HG03064 (cell line): Measurements from ENCODE around the gene GNS.
"Not testable (repeated sequence)": the region's sequence is repeated elsewhere in the genome, so short reads cannot be mapped to it uniquely, and the experiment has no call there.

ENCODE experiments used
- ATAC-seq: cut with Tn5 transposase; IDR thresholded peaks from one replicate; pipeline ENCODE4 v1.9.1; 2021; ENCODE audit warnings: low read depth; ENCODE audit not compliant: unreplicated experiment

Gene GNS

GRCh38 chr12:64759035-64759894 is at the start of gene GNS:
Gene GNS (minus strand): TSS chr12:64759406. CDS start chr12:64759276, 130 bp downstream.
- peak; percentile 70 for ATAC-seq

GRCh38 chr12:64808110-64808509 is 48.9 kb upstream of the GNS start:
- ATAC-seq = no peak

DNA sequence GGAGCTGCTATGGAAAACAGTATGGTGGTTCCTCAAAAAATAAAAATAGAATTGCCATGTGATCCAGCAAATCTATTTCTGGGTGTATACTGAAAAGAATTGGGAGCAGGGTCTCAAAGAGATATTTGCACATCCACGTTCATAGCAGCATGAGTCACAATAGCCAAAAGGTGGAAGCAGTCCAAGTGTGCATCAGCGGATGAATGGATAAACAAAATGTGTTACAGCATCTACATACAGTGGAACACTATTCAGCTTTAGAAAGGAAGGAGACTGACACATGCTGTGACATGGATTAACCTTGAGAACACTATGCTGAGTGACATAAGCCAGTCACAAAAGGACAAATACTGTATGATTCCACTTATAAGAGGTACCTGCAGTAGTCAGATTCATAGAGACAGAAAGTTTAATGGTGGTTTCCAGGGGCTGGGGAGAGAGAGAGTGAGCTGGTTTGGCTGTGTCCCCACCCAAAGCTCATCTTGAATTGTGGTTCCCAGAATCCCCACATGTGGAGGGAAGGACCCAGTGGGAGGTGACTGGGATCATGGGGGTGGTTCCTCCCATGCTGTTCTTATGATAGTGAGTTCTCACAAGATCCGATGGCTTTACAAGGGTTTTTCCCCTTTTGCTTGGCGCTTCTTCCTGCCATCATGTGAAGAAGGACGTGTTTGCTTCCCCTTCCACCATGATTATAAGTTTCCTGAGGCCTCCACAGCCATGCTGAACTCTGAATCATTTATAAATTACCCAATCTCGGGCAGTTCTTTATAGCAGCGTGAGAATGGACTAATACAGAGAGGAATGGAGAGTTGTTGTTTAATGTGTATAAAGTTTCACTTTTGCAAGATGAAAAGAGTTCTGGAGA is 47.6 kb upstream of the GNS start:
- no peak for ATAC-seq

GRCh38 chr12:64806173-64806572 is 47.0 kb upstream of the GNS start:
- no peak for ATAC-seq

DNA sequence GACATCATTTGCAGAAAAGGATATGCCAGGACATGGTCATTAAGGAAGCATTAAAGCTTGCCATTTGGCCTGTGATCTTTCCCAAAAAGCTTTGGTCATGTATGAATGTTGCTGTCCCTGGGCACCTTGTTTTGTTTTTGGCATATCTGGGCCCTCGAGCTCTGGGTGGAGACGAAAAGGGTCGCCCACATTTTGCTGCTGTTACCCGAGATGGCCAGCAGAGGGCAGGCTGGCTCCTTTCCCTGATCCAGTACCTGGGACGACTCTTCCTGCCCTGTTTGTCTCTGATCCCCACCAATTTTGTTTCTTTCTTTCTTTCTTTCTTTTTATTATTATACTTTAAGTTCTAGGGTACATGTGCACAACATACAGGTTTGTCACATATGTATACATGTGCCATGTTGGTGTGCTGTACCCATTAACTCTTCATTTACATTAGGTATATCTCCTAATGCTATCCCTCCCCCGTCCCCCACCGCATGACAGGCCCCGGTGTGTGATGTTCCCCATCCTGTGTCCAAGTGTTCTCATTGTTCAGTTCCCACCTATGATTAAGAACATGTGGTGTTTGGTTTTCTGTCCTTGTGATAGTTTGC is 43.1 kb upstream of the GNS start:
- ATAC-seq = not testable (repeated sequence)

DNA sequence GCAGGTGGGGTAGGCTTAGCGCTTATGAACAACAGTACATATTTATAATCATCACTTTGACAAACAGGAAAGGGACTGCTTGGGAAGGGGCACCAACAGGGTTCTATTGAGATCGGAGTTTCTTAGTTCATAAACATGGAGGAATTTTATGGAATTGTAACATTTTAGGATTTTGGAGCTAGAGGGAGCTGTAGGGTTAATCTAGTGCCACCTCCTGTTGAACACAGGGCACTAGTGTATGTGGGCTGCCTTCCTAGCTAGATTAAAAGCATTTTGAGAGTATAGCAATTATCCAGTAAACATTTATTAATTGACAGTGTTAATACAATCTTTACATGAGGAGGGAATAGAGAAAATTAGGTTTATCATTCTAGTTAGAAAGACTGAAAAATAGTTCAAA is 42.2 kb upstream of the GNS start:
- ATAC-seq = no peak

GRCh38 chr12:64800640-64801039 is 41.4 kb upstream of the GNS start:
- ATAC-seq = no peak

DNA sequence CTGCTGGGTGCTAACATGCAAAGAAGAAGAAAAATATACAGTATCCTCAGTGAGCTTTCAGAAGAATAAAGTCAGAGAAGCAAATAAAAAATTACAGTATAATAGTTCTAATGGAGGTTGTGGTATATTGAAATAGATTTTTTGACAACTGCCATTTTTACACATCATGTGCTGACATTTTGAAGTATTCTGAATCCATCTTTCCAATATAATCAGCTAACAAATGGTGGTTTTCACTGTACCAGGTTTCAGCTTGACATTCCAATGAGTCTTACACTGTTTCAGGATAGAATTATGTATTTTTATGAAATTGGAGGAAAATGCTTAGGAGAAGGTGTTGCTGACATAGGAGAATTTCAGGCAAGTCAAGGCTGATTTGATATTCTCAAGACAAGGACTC is 39.0 kb upstream of the GNS start:
- ATAC-seq = no peak

DNA sequence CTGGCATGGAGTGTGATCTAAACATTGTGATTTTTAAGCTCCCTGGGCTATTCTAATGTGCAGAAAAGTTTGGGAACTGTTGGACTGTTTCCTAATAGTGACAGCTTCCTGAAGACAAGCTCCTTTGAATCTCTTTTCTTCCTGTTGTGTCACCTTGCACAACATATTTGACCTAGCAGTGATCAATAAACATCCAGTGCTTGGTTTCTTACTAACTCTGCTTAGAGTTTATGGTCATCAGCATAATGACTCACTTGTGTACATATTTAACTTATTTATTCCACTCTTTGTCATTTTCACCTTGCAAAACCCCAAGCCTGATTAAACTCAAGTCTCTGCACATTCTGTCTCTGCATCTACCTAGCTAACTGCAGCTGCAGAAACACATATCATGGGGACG is 38.0 kb upstream of the GNS start:
- no peak for ATAC-seq

GRCh38 chr12:64796205-64796845 is 37.1 kb upstream of the GNS start:
- ATAC-seq = peak; percentile 66

DNA sequence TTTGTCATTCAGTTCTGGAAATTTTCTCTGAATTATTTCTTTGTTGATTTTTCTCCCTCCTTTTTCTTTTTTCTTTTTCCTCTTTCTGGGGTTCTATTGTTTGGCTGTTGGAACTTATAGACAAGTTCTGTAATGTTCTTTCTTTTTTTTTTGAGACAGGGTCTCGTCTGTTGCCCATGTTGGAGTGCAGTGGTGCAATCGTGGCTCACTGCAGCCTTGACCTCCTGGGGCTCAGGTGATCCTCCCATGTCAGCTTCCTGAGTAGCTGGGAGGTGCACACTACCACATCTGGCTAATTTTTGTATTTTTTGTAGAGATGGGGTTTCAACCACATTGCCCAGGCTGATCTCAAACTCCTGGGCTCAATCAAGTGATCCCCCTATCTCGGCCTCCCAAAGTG is 35.1 kb upstream of the GNS start:
- ATAC-seq = no peak

DNA sequence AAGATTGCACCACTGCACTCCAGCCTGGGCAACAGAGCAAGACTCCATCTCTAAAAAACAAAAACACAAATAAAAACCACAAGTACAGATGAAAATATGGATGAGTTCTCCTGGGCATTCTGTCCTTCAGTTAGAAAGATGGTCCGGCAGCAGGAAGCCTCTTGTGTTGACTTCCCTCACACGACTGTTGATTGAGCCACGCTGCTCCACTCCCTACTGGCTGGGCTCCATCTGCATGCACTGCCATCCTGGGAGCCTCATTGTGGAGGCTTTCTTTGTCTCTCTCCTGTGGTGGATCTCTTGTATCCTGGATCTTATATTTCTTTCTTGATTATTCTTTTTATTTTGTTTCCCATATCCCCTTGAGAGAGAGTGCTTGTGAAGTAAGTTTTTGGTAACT is 34.4 kb upstream of the GNS start:
- ATAC-seq = no peak

- ATAC-seq = no peak
Observed at GRCh38 chr12:64792128-64792527, 32.9 kb upstream of the GNS start.

DNA sequence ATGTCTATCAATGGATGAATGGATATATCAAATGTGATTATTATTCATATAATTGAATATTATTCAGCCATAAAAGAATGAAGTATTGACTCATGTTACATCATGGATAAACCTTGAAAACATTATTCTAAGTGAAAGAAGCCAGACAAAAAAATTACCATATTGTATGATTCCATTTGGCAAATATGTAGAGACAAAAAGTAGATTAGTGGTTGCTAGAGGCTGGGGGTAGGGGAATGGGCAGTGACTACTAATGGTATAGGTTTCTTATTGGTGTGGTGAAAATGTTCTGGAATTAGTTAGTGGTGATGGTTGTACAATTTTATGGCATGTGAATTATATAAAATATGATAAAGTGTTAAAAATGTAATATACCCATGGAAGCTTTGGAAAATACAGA is 31.8 kb upstream of the GNS start:
- no peak for ATAC-seq

DNA sequence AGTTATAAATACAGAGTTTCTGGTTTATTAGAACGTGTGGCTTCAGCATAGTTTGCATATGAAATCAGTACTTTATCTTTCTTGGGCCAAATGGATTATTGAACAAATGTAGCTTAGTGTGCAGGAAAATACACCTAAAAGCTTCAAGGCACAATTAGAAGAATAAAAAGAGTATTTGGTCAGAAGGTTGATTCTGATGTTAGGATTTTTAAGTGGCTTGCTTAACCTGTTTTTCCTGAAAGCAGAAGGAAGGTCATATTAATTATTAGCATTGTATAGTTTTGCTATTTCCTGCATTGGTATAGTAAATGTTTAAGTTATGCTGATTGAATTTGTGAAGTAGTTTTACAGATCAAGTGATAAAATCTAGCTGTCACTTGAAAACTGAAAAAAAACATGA is 31.0 kb upstream of the GNS start:
- ATAC-seq = no peak

DNA sequence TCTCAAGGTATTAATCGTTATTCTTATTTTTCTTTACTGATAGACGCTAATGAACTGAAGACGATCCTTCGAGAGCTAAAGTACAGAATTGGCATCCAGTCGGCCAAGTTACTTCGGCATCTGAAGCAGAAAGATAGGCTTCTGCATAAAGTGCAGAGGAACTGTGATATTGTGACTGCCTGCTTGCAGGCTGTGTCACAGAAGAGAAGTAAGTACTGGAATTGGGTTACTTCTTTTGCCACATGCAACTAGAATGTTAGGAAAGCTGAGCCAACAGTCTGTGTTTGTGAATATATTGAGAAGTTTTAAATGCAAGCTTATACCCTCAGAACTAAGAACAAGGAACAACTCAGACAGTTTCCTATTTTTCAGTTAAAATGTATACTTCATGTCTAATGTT is 26.6 kb upstream of the GNS start:
- no peak for ATAC-seq

- ATAC-seq = no peak
Observed at GRCh38 chr12:64782191-64782876, 23.1 kb upstream of the GNS start.

- no peak for ATAC-seq
Observed at GRCh38 chr12:64781280-64782190, 22.3 kb upstream of the GNS start.
